H54 (cell line): ENCODE measurements around the gene HMSD.
"Not testable (repeated sequence)": the region's sequence is repeated elsewhere in the genome, so short reads cannot be mapped to it uniquely, and the experiment has no call there.

Source experiments
- DNase-seq: peaks from one replicate; pipeline ENCODE4 v3.0.0; 2011; ENCODE audit warnings: low spot score, mixed read lengths; ENCODE audit not compliant: insufficient read length
- FAIRE-seq: peaks from 3 replicates; lab custom pipeline; 2011; peaks lifted over from hg19 to GRCh38; lab: Jason Lieb, UNC
- POLR2A ChIP-seq: IDR thresholded peaks from 2 replicates; pipeline ENCODE4 v1.6.1; 2011; ENCODE audit warnings: low read depth, mild to moderate bottlenecking, low read length

HMSD gene

GRCh38 chr18:63936156-63936931 lies 12.8 kb upstream of the HMSD start:
- TF ChIP-seq POLR2A: no peak
- FAIRE-seq (no peak), DNase-seq (peak; percentile 13)

- TF ChIP-seq POLR2A: no peak
- DNase-seq: no peak
- FAIRE-seq: no peak
Measured at GRCh38 chr18:63936932-63937393, 12.1 kb upstream of the HMSD start.

GRCh38 chr18:63940008-63940407 lies 9.1 kb upstream of the HMSD start:
- FAIRE-seq (no peak), DNase-seq (no peak)
- TF ChIP-seq POLR2A: no peak

GRCh38 chr18:63940543-63941050 lies 8.5 kb upstream of the HMSD start:
- DNase-seq, FAIRE-seq: not testable (repeated sequence)

GRCh38 chr18:63947051-63947790 lies 1.9 kb upstream of the HMSD start:
- FAIRE-seq (no peak), DNase-seq (no peak)
- no peak for TF ChIP-seq POLR2A

GRCh38 chr18:63951302-63951705 lies 2.2 kb downstream of the HMSD start:
- no peak for DNase-seq
- FAIRE-seq: no peak
- no peak for TF ChIP-seq POLR2A

- FAIRE-seq (no peak), DNase-seq (no peak)
- no peak for TF ChIP-seq POLR2A
Measured at GRCh38 chr18:63953811-63954210, 4.7 kb downstream of the HMSD start.

GRCh38 chr18:63956755-63957154 lies 7.7 kb downstream of the HMSD start:
- DNase-seq (no peak), FAIRE-seq (no peak)
- TF ChIP-seq POLR2A: no peak

- TF ChIP-seq POLR2A: no peak
- FAIRE-seq (no peak), DNase-seq (no peak)
Measured at GRCh38 chr18:63960891-63961290, 11.8 kb downstream of the HMSD start.

GRCh38 chr18:63961435-63961980 lies 12.4 kb downstream of the HMSD start:
- FAIRE-seq: no peak
- no peak for TF ChIP-seq POLR2A
- DNase-seq: no peak

GRCh38 chr18:63962137-63962536 lies 13.0 kb downstream of the HMSD start:
- no peak for TF ChIP-seq POLR2A
- DNase-seq (no peak), FAIRE-seq (no peak)

GRCh38 chr18:63963615-63964256 lies 14.6 kb downstream of the HMSD start:
- no peak for TF ChIP-seq POLR2A
- FAIRE-seq (no peak), DNase-seq (no peak)

GRCh38 chr18:63964908-63965307 lies 15.8 kb downstream of the HMSD start:
- no peak for FAIRE-seq
- TF ChIP-seq POLR2A: no peak
- DNase-seq: no peak

GRCh38 chr18:63965716-63966330 lies 16.7 kb downstream of the HMSD start:
- no peak for TF ChIP-seq POLR2A
- FAIRE-seq: no peak
- DNase-seq: no peak
